ENCODE data around the gene UBE4B.

UBE4B gene

DNA sequence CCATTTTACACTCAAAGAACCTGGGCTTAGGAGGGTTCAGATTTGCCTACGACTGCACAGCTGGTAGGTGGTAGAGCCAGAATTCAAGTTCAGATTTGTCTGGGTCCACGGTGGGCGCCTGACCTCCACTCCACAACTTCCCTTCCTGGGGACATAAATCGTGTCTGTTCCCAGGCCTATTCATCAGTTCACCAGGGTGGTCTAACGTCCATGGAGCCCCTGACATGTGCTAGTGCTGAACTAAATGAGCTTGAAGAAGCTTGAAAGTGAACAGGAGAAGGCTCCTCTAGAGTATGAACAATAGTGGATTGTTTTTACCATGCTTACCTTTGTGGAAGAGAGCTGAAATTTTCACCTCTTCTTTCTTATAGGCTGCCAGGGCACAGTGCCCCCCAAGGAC, 145.1 kb downstream of the UBE4B start:
- Histone ChIP-seq H3K9ac (ENCODE audit: low read length) (no peak overlapping the region), H3K27ac (ENCODE audit: low read length) (no peak overlapping the region), H3K9me2 (replicated peaks; ENCODE audit: insufficient read depth, low read length) (no peaks in the 10 kb centered on the region), H4K20me1 (ENCODE audit: insufficient read depth, low read length) (no peaks in the 10 kb centered on the region), H3K4me1 (ENCODE audit: low read length) (no peaks in the 10 kb centered on the region), H3K36me3 (replicated peaks; ENCODE audit: insufficient read depth, low read length) (peaks cover 4% of the 10 kb centered on the region; the same call in 1 of the 2 replicates), H3K9me3 (replicated peaks; ENCODE audit: insufficient read depth, low read length) (no peaks in the 10 kb centered on the region), H3K27me3 (replicated peaks; ENCODE audit: insufficient read depth, low read length) (no peaks in the 10 kb centered on the region), H3F3A (ENCODE audit: insufficient read depth, low read length) (no peaks in the 10 kb centered on the region), H3K4me3 (ENCODE audit: low read length) (no peak overlapping the region), H2AFZ (ENCODE audit: low read length) (no peak overlapping the region), H3K4me2 (ENCODE audit: low read depth, low read length) (no peak overlapping the region), H3K79me2 (ENCODE audit: low read length) (no peaks in the 10 kb centered on the region)
- no peak for DNase-seq
- TF ChIP-seq CTCF (IDR thresholded peaks at IDR 0.05; ENCODE audit: low read length) = no peak
- TF ChIP-seq EZH2 (optimal IDR thresholded peaks at IDR 0.05; ENCODE audit: low read depth, low read length) = no peak
- TF ChIP-seq EZH2phosphoT487 (IDR thresholded peaks at IDR 0.05; ENCODE audit: low read length) = no peak

GRCh38 chr1:10178597-10179405, 146.0 kb downstream of the UBE4B start:
- Histone ChIP-seq H3K9me2 (replicated peaks; ENCODE audit: insufficient read depth, low read length) (no peaks in the 10 kb centered on the region), H3K27me3 (replicated peaks; ENCODE audit: insufficient read depth, low read length) (no peaks in the 10 kb centered on the region), H2AFZ (ENCODE audit: low read length) (no peak overlapping the region), H3F3A (ENCODE audit: insufficient read depth, low read length) (no peaks in the 10 kb centered on the region), H3K4me2 (ENCODE audit: low read depth, low read length) (no peak overlapping the region), H3K9me3 (replicated peaks; ENCODE audit: insufficient read depth, low read length) (no peaks in the 10 kb centered on the region), H3K9ac (ENCODE audit: low read length) (no peak overlapping the region), H3K79me2 (ENCODE audit: low read length) (no peaks in the 10 kb centered on the region), H3K4me1 (ENCODE audit: low read length) (no peaks in the 10 kb centered on the region), H3K4me3 (ENCODE audit: low read length) (no peak overlapping the region), H3K36me3 (replicated peaks; ENCODE audit: insufficient read depth, low read length) (peaks cover 3% of the 10 kb centered on the region; the same call in 1 of the 2 replicates), H3K27ac (ENCODE audit: low read length) (no peak overlapping the region), H4K20me1 (ENCODE audit: insufficient read depth, low read length) (no peaks in the 10 kb centered on the region)
- no peak for DNase-seq
- TF ChIP-seq EZH2phosphoT487 (IDR thresholded peaks at IDR 0.05; ENCODE audit: low read length) (no peak), EZH2 (optimal IDR thresholded peaks at IDR 0.05; ENCODE audit: low read depth, low read length) (no peak), CTCF (IDR thresholded peaks at IDR 0.05; ENCODE audit: low read length) (no peak)

DNA sequence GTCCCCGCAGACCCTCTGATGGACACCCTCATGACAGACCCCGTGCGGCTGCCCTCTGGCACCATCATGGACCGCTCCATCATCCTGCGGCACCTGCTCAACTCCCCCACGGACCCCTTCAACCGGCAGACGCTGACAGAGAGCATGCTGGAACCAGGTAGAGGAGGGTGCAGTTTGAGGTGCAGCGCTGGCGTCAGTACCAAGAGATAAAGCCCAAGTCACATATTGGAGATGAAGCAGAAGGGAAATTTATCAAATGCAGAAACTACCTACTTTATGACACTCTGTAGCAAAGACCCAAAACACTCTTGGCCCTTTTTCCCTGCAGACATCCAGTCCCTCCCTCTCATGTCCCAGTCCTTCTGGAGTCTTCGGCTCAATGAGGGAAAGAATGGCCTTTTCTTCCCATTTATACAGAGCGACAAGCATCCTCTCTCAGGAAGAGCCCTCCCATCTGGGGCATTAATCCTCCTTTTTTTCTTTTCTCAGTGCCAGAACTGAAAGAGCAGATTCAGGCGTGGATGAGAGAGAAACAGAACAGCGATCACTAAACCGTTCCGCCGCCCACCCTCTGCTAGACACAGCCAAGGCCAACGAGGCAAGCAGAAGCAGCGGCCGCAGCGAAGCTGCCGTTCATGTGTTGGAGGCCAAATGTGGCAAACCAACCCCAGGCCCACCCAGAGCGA, 146.8 kb downstream of the UBE4B start:
- no peaks in the 10 kb centered on the region for H3K27me3 ChIP-seq (replicated peaks; ENCODE audit: insufficient read depth, low read length)
- TF ChIP-seq CTCF (IDR thresholded peaks at IDR 0.05; ENCODE audit: low read length) (no peak), EZH2 (optimal IDR thresholded peaks at IDR 0.05; ENCODE audit: low read depth, low read length) (no peak), EZH2phosphoT487 (IDR thresholded peaks at IDR 0.05; ENCODE audit: low read length) (no peak)
- no peaks in the 10 kb centered on the region for H3K79me2 ChIP-seq (ENCODE audit: low read length)
- DNase-seq = no peak
- H3K9me3 ChIP-seq (replicated peaks; ENCODE audit: insufficient read depth, low read length) = no peaks in the 10 kb centered on the region
- peaks cover 3% of the 10 kb centered on the region; the same call in 1 of the 2 replicates for H3K36me3 ChIP-seq (replicated peaks; ENCODE audit: insufficient read depth, low read length)
- H3K27ac ChIP-seq (ENCODE audit: low read length) = no peak overlapping the region
- H3K9me2 ChIP-seq (replicated peaks; ENCODE audit: insufficient read depth, low read length) = no peaks in the 10 kb centered on the region
- H3K4me1 ChIP-seq (ENCODE audit: low read length) = no peaks in the 10 kb centered on the region
- H3K9ac ChIP-seq (ENCODE audit: low read length) = no peak overlapping the region
- H2AFZ ChIP-seq (ENCODE audit: low read length) = no peak overlapping the region
- H3F3A ChIP-seq (ENCODE audit: insufficient read depth, low read length) = no peaks in the 10 kb centered on the region
- H3K4me3 ChIP-seq (ENCODE audit: low read length) = no peak overlapping the region
- H4K20me1 ChIP-seq (ENCODE audit: insufficient read depth, low read length) = no peaks in the 10 kb centered on the region
- H3K4me2 ChIP-seq (ENCODE audit: low read depth, low read length) = no peak overlapping the region

All from MM.1S (cell line).